Measurements from ENCODE around the gene TBCE.

The TBCE gene

DNA sequence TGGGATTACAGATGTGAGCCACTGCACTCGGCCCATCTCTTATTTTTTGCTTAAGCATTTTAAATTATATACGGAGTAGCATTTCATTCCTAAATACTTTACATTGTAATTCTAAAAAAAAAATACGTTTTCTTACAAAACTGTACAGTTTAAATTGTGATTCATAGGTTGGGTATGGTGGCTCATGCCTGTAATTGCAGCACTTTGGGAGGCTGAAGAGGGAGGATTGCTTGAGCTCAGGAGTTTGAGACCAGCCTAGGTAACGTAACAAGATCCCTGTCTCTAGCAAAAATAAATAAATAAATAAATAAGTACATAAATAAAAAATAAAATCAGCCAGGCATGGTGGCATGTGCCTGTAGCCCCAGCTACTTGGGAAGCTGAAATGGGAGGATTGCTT, 24.6 kb downstream of the TBCE start:
- no peaks in the 10 kb centered on the region for H3K27me3 ChIP-seq
- DNase-seq = no peak
- H3K4me3 ChIP-seq (ENCODE audit: low read depth, low read length) = no peak overlapping the region
- H3K4me1 ChIP-seq = no peaks in the 10 kb centered on the region
- TF ChIP-seq, protein P1, sequence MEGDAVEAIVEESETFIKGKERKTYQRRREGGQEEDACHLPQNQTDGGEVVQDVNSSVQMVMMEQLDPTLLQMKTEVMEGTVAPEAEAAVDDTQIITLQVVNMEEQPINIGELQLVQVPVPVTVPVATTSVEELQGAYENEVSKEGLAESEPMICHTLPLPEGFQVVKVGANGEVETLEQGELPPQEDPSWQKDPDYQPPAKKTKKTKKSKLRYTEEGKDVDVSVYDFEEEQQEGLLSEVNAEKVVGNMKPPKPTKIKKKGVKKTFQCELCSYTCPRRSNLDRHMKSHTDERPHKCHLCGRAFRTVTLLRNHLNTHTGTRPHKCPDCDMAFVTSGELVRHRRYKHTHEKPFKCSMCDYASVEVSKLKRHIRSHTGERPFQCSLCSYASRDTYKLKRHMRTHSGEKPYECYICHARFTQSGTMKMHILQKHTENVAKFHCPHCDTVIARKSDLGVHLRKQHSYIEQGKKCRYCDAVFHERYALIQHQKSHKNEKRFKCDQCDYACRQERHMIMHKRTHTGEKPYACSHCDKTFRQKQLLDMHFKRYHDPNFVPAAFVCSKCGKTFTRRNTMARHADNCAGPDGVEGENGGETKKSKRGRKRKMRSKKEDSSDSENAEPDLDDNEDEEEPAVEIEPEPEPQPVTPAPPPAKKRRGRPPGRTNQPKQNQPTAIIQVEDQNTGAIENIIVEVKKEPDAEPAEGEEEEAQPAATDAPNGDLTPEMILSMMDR (IDR thresholded peaks at IDR 0.05; ENCODE audit: low read depth, low read length) = no peak
- H3K9me3 ChIP-seq = peaks cover 2% of the 10 kb centered on the region
- no peaks in the 10 kb centered on the region for H3K36me3 ChIP-seq

DNA sequence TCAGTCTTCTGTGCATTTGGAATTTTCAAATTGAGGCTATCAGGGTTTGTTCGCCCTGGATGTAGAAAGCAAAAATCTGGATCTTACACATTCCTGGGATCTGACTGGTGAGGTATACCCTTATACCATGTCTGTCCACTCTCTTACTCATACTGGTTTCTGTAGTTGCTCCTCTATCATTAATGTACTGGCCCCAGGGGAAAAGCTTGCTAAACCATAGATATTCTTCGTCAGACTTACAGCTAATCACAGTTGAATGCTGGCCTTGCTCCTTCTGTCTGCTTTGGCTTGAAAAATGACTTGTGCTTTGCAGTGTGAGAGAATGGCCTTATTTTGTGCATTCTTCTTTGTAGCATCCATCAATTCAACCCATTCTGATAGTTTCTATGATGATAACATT, 30.5 kb downstream of the TBCE start:
- no peak overlapping the region for H3K4me3 ChIP-seq (ENCODE audit: low read depth, low read length)
- peaks cover 5% of the 10 kb centered on the region; the same call in 1 of the 2 replicates for H3K36me3 ChIP-seq
- TF ChIP-seq, protein P1 (IDR thresholded peaks at IDR 0.05; ENCODE audit: low read depth, low read length) = no peak
- no peaks in the 10 kb centered on the region for H3K27me3 ChIP-seq
- no peak for DNase-seq
- no peaks in the 10 kb centered on the region for H3K9me3 ChIP-seq
- H3K4me1 ChIP-seq = peaks cover 3% of the 10 kb centered on the region; the same call in 1 of the 2 replicates

DNA sequence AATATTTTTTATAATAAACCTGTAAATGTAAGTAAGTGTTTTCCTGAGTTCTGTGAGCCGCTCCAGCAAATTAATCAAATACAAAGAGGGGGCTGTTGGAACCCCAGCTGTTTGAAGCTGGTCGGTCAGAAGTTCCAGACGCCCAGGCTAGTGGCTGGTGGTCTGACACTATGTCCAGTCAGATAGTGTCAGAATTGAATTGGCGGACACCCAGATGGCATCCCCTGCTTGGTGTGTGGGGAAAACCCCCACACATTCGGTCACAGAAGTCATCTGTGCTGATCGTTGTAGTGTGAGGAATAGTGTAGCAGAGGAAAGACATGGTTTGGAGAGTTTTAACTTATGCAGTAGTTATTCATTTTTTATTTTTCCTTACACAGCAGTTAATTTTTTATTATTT, 32.4 kb downstream of the TBCE start:
- Histone ChIP-seq H3K9me3 (no peaks in the 10 kb centered on the region), H3K4me3 (ENCODE audit: low read depth, low read length) (no peak overlapping the region), H3K27me3 (no peaks in the 10 kb centered on the region), H3K4me1 (peaks cover 3% of the 10 kb centered on the region; the same call in 1 of the 2 replicates), H3K36me3 (peaks cover 7% of the 10 kb centered on the region)
- DNase-seq = peak; percentile 15
- TF ChIP-seq, protein P1 (IDR thresholded peaks at IDR 0.05; ENCODE audit: low read depth, low read length) = no peak

DNA sequence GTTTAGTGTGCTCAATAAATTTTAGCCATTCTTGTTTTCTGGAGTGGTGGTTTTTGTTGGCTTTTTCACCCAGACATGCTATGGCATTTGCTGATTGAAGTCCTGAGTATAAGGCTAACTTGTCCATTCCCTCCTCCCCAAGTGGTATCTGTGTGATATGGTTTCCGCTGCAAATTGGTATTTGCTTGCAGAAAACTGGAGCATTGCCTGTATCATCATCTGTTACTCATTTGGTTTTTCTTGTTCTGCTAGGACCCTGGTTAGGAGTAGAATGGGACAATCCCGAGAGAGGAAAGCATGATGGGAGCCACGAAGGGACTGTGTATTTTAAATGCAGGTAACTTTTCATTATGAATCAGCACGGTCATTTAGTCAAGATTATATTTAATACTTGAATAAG, 34.0 kb downstream of the TBCE start:
- H3K27me3 ChIP-seq = no peaks in the 10 kb centered on the region
- H3K36me3 ChIP-seq = peaks cover 7% of the 10 kb centered on the region
- H3K4me3 ChIP-seq (ENCODE audit: low read depth, low read length) = no peak overlapping the region
- TF ChIP-seq, protein P1 (IDR thresholded peaks at IDR 0.05; ENCODE audit: low read depth, low read length) = no peak
- no peak for DNase-seq
- no peaks in the 10 kb centered on the region for H3K9me3 ChIP-seq
- H3K4me1 ChIP-seq = peaks cover 3% of the 10 kb centered on the region; the same call in 1 of the 2 replicates

DNA sequence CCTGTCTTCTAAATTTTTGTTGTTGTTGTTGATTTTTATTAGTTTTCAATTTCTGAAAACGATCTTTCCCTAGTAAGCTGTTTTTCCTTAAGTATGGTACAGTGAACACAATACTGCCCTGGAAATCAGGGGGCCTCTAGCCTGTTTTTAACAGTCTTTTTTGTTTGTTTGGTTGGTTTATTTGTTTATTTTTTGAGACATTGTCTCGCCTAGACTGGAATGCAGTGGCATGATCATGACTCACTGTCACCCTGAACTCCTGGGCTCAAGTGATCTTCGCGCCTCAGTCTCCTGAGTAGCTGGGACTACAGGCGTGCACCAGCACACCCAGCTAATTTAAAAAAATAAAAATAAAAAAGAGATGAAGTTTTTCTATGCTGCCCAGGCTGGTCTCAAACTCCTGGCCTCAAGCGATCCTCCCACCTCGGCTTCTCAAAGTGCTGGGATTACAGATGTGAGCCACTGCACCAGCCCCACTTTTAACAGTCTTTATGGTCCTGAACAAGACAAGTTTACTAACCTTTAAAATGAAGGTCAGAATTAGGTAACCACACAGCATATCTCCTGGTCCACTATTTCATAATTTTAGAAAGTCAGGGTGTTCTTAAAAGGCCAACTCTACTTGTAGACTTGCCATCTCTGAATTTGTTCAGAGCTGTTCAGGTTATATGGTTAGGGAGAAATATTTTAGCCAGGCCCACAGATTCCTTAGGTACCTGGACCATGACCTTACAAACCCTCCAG, 35.4 kb downstream of the TBCE start:
- no peak for DNase-seq
- Histone ChIP-seq H3K4me1 (peaks cover 2% of the 10 kb centered on the region; the same call in 1 of the 2 replicates), H3K9me3 (no peaks in the 10 kb centered on the region), H3K27me3 (no peaks in the 10 kb centered on the region), H3K4me3 (ENCODE audit: low read depth, low read length) (no peak overlapping the region), H3K36me3 (peaks cover 7% of the 10 kb centered on the region)
- TF ChIP-seq, protein P1 (IDR thresholded peaks at IDR 0.05; ENCODE audit: low read depth, low read length) = no peak

DNA sequence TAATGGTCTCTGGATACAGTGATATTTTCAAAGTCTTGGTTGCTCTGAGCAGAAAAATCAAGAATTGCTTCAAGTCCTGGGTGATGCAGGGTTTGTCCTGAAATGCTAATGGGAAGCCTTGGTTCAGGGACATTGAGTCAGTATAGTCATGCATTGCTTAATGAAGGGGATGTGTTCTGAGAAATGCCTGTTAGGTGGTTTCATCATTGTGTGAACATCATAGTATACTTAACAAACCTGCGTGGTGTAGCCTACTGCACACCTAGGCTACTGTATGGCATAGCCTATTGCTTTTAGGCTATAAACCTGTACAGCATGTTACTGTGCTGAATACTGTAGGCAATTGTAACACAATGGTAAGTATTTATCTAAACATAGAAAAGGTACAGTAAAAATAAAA, 36.4 kb downstream of the TBCE start:
- H3K9me3 ChIP-seq = no peaks in the 10 kb centered on the region
- H3K27me3 ChIP-seq = no peaks in the 10 kb centered on the region
- H3K4me3 ChIP-seq (ENCODE audit: low read depth, low read length) = no peak overlapping the region
- 0 out of 2 replicates have a peak, but pooled peaks cover 3% of the 10 kb centered on the region for H3K4me1 ChIP-seq
- DNase-seq = no peak
- H3K36me3 ChIP-seq = peaks cover 7% of the 10 kb centered on the region
- TF ChIP-seq, protein P1 (IDR thresholded peaks at IDR 0.05; ENCODE audit: low read depth, low read length) = no peak

All from BE2C (cell line).